K562 (cell line): ENCODE data around the gene RBBP7. TPM values are rescaled to one million over a fixed set of nuclear protein-coding genes. Genes with fewer than 3 reads are reported as not detected.
A peak's percentile ranks its signal among the peaks of the same experiment; 100 is the strongest.

Experiments used
- ATF1 ChIP-seq, 2 experiments: fragments of 450-650 bp in 1 of 2; IDR thresholded peaks; 2 replicates each; pipeline ENCODE4 v1.6.1; 2016; ENCODE audit warnings: missing compliant biosample characterization in 1 of 2, missing genetic modification characterization in 1 of 2
- FOXK1 ChIP-seq: sonication (generic); formaldehyde crosslinking; IDR thresholded peaks from 2 replicates; pipeline ENCODE4 v1.8.0; 2022; ENCODE audit warnings: missing genetic modification reagents, mild to moderate bottlenecking, borderline replicate concordance
- FOXK2 ChIP-seq, 2 experiments: fragments of 450-650 bp; IDR thresholded peaks in 1 of 2; conservative IDR thresholded peaks in 1 of 2; 2 replicates each; pipeline ENCODE4 v1.6.1; 2016; ENCODE audit warnings: low read depth in 2 of 2, mild to moderate bottlenecking in 1 of 2
- HDAC2 ChIP-seq: fragments of 450-650 bp; IDR thresholded peaks from 2 replicates; pipeline ENCODE4 v1.6.1; 2016; ENCODE audit warnings: mild to moderate bottlenecking
- HNRNPL ChIP-seq: fragments of 200-400 bp; formaldehyde crosslinking; IDR thresholded peaks from 2 replicates; pipeline ENCODE4 v1.6.1; 2017; ENCODE audit warnings: low read depth, mild to moderate bottlenecking, low read length
- MED1 ChIP-seq: sonication (generic); formaldehyde crosslinking; IDR thresholded peaks from 2 replicates; pipeline ENCODE4 v1.8.1; 2023; ENCODE audit warnings: missing genetic modification reagents, borderline replicate concordance
- NFIC ChIP-seq: fragments of 450-650 bp; IDR thresholded peaks from 2 replicates; pipeline ENCODE4 v1.6.1; 2017; ENCODE audit warnings: mild to moderate bottlenecking, inconsistent platforms
- RBFOX2 ChIP-seq: fragments of 200-400 bp; formaldehyde crosslinking; IDR thresholded peaks from 2 replicates; pipeline ENCODE4 v1.6.1; 2017; ENCODE audit warnings: low read depth, mild to moderate bottlenecking, low read length, moderate library complexity
- TCFL5 ChIP-seq: fragments of 250-450 bp; sonication (Bioruptor Pico); conservative IDR thresholded peaks from 2 replicates; pipeline ENCODE4 v1.6.1; 2021; ENCODE audit warnings: mild to moderate bottlenecking, moderate library complexity, matching md5 sums
- ZBTB7A ChIP-seq: IDR thresholded peaks from 2 replicates; pipeline ENCODE4 v1.6.1; 2011; ENCODE audit warnings: low read depth, mild to moderate bottlenecking, low read length, moderate library complexity, borderline replicate concordance; ENCODE audit not compliant: control insufficient read depth
- ZFP30 ChIP-seq: fragments of 250-450 bp; sonication (Bioruptor Pico); IDR thresholded peaks from 2 replicates; pipeline ENCODE4 v1.8.0; 2022; ENCODE audit warnings: moderate library complexity, mild to moderate bottlenecking, inconsistent platforms, borderline replicate concordance
- ZNF263 ChIP-seq: sonication (generic); formaldehyde crosslinking; IDR thresholded peaks from 2 replicates; pipeline ENCODE4 v1.8.0; 2022; ENCODE audit warnings: mild to moderate bottlenecking, missing genetic modification reagents, borderline replicate concordance
- polyA plus RNA-seq, 8 experiments: library from polyadenylated mRNA; depleted of rRNA in 4 of 8; stranded (reverse) in 5 of 8; unstranded in 3 of 8; fragments of >200 nt; fragmentation: Nextera tagmentation in 2 of 8; fragmentation: Illumina TruSeq in 1 of 8; extraction: Ambion mirVana in 2 of 8; extraction: Trizol in 1 of 8; gene quantifications; 2 replicates each; pipeline versions ENCODE4 v1.2.1 to v1.2.3, GENCODE V29; 2011 to 2014; ENCODE audit warnings: inconsistent platforms in 1 of 8, missing spikeins in 1 of 8
- total RNA-seq, 7 experiments: library from RNA; depleted of rRNA in 6 of 7; stranded (reverse); fragments of >200 nt in 6 of 7; fragmentation: Illumina TruSeq in 2 of 7; extraction: Trizol in 2 of 7; gene quantifications; 2 replicates each; pipeline versions ENCODE4 v1.2.1 to v1.2.3, GENCODE V29; 2011 to 2021; ENCODE audit warnings: low replicate concordance in 1 of 7
- TF ChIP-seq, protein P1 (sequence below): sonication (generic); formaldehyde crosslinking; IDR thresholded peaks from 2 replicates; pipeline ENCODE4 v1.8.0; 2022; ENCODE audit warnings: mild to moderate bottlenecking, missing genetic modification reagents, borderline replicate concordance
- TF ChIP-seq, protein P2 (sequence below), 2 experiments: fragments of 450-650 bp; IDR thresholded peaks; 2 replicates each; pipeline ENCODE4 v1.6.1; 2018; ENCODE audit warnings: mild to moderate bottlenecking in 2 of 2, low read depth in 1 of 2; ENCODE audit not compliant: partially characterized antibody in 2 of 2
- TF ChIP-seq, protein P3 (sequence below), 2 experiments: fragments of 450-650 bp; IDR thresholded peaks; 2 replicates each; pipeline ENCODE4 v1.6.1; 2016
- TF ChIP-seq, protein P4 (sequence below): sonication (generic); formaldehyde crosslinking; IDR thresholded peaks from 2 replicates; pipeline ENCODE4 v1.4.0; 2020; ENCODE audit warnings: mild to moderate bottlenecking, missing genetic modification reagents

RBBP7 gene
- total and polyA plus RNA-seq, 9 of the 15 experiments (the other 6 are each of a cell fraction or from before 2014, with no cell fraction given), result 79.0 to 364 (median 182) TPM

DNA sequence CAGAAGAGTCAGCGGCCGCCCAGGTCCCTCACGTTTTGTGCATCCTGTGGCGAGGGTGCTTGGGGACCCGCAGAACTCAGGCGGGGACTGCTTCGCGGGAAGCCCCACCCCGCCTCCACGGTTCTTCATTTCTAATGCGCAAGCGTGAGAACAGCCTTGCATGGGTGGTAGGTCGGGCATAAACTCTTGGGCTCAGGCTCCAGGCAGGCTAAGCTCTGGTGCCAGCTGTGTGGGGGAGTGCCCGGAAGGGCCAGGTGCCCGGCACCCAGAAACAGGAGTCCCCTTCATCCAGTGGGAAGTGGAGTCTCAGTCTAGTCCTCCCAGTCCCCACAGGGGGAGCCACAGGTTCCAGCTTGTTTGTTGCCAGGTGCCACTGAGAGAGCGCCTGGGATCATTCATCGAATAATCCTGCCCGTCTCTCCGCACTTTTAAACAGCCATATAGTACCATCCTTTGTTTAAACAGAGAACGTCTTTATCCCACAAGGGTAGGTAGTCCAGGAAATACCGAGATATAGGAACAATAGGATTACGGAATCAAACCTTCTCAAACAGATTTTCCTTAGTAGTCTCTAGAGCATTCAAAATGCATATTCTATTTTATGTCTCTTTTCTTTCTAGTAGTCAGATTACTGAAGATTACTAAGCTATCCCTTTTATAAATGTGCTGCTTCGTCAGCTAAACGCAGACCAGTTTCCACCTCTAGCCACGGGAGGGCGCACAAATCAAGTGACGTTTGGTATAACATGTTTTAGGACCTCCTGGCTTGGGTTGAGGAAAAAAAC lies 12.7 kb upstream of the RBBP7 start (continued):
- no peak for TF ChIP-seq MED1 (CRISPR knock-in tag)
- TF ChIP-seq, protein P1, sequence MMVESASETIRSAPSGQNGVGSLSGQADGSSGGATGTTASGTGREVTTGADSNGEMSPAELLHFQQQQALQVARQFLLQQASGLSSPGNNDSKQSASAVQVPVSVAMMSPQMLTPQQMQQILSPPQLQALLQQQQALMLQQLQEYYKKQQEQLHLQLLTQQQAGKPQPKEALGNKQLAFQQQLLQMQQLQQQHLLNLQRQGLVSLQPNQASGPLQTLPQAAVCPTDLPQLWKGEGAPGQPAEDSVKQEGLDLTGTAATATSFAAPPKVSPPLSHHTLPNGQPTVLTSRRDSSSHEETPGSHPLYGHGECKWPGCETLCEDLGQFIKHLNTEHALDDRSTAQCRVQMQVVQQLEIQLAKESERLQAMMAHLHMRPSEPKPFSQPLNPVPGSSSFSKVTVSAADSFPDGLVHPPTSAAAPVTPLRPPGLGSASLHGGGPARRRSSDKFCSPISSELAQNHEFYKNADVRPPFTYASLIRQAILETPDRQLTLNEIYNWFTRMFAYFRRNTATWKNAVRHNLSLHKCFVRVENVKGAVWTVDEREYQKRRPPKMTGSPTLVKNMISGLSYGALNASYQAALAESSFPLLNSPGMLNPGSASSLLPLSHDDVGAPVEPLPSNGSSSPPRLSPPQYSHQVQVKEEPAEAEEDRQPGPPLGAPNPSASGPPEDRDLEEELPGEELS (CRISPR knock-in tag), result no peak
- TF ChIP-seq RBFOX2, result peak; percentile 58
- TF ChIP-seq FOXK2 (conservative IDR thresholded peaks at IDR 0.05 in 1 of 2, IDR thresholded peaks at IDR 0.05 in 1 of 2; ENCODE audit: low read depth in 2 of 2), result peak in 1 of 2 experiments; percentile 33; a peak in 1 of 4 replicates
- peak; percentile 13; the same call in 1 of the 2 replicates for TF ChIP-seq ZBTB7A
- no peak for TF ChIP-seq FOXK1 (CRISPR knock-in tag)
- TF ChIP-seq, protein P2, sequence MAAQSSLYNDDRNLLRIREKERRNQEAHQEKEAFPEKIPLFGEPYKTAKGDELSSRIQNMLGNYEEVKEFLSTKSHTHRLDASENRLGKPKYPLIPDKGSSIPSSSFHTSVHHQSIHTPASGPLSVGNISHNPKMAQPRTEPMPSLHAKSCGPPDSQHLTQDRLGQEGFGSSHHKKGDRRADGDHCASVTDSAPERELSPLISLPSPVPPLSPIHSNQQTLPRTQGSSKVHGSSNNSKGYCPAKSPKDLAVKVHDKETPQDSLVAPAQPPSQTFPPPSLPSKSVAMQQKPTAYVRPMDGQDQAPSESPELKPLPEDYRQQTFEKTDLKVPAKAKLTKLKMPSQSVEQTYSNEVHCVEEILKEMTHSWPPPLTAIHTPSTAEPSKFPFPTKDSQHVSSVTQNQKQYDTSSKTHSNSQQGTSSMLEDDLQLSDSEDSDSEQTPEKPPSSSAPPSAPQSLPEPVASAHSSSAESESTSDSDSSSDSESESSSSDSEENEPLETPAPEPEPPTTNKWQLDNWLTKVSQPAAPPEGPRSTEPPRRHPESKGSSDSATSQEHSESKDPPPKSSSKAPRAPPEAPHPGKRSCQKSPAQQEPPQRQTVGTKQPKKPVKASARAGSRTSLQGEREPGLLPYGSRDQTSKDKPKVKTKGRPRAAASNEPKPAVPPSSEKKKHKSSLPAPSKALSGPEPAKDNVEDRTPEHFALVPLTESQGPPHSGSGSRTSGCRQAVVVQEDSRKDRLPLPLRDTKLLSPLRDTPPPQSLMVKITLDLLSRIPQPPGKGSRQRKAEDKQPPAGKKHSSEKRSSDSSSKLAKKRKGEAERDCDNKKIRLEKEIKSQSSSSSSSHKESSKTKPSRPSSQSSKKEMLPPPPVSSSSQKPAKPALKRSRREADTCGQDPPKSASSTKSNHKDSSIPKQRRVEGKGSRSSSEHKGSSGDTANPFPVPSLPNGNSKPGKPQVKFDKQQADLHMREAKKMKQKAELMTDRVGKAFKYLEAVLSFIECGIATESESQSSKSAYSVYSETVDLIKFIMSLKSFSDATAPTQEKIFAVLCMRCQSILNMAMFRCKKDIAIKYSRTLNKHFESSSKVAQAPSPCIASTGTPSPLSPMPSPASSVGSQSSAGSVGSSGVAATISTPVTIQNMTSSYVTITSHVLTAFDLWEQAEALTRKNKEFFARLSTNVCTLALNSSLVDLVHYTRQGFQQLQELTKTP (IDR thresholded peaks at IDR 0.05; ENCODE audit: low read depth in 1 of 2, partially characterized antibody in 2 of 2), result peak in 1 of 2 experiments; percentile 57
- TF ChIP-seq TCFL5, result no peak
- no peak for TF ChIP-seq HDAC2
- TF ChIP-seq, protein P3, sequence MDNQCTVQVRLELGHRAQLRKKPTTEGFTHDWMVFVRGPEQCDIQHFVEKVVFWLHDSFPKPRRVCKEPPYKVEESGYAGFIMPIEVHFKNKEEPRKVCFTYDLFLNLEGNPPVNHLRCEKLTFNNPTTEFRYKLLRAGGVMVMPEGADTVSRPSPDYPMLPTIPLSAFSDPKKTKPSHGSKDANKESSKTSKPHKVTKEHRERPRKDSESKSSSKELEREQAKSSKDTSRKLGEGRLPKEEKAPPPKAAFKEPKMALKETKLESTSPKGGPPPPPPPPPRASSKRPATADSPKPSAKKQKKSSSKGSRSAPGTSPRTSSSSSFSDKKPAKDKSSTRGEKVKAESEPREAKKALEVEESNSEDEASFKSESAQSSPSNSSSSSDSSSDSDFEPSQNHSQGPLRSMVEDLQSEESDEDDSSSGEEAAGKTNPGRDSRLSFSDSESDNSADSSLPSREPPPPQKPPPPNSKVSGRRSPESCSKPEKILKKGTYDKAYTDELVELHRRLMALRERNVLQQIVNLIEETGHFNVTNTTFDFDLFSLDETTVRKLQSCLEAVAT (IDR thresholded peaks at IDR 0.05), result no peak
- TF ChIP-seq, protein P4, sequence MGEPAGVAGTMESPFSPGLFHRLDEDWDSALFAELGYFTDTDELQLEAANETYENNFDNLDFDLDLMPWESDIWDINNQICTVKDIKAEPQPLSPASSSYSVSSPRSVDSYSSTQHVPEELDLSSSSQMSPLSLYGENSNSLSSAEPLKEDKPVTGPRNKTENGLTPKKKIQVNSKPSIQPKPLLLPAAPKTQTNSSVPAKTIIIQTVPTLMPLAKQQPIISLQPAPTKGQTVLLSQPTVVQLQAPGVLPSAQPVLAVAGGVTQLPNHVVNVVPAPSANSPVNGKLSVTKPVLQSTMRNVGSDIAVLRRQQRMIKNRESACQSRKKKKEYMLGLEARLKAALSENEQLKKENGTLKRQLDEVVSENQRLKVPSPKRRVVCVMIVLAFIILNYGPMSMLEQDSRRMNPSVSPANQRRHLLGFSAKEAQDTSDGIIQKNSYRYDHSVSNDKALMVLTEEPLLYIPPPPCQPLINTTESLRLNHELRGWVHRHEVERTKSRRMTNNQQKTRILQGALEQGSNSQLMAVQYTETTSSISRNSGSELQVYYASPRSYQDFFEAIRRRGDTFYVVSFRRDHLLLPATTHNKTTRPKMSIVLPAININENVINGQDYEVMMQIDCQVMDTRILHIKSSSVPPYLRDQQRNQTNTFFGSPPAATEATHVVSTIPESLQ (CRISPR knock-in tag), result no peak
- TF ChIP-seq NFIC, result 0 out of 2 replicates have a peak, but pooled peaks have one; percentile 20
- no peak for TF ChIP-seq ZFP30 (CRISPR knock-in tag)
- no peak for TF ChIP-seq ATF1 (CRISPR knock-in tag; IDR thresholded peaks at IDR 0.05)
- peak; percentile 72 for TF ChIP-seq ATF1 (tag; IDR thresholded peaks at IDR 0.05)
- TF ChIP-seq ZNF263 (CRISPR knock-in tag), result peak; percentile 71; the same call in 1 of the 2 replicates
- TF ChIP-seq HNRNPL, result no peak
